ENCODE results near the gene FCGR3A.
"Not testable (repeated sequence)": the region's sequence is repeated elsewhere in the genome, so short reads cannot be mapped to it uniquely, and the experiment has no call there.

Gene FCGR3A

DNA sequence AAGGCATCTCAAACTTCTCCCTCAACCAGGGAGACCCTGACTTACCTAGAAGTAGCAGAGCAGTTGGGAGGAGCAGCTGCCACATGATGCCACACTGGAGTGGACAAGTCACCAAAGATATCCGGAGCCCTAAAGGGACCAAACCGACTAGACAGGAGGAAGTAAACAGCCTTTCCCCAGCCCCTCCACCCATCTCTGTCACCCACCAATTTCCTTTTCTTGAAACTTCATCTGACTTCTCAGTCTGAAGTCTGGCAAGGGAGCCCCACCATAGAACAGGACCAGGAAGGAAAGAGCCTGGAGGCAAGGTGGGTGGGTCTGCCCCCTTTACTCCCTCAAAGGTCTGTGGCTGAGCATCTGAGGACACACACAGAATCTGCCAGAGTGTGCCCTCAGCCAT is at the start of gene FCGR3A:
TSS of gene FCGR3A (minus strand) at position 167 of the 400 bp plus-strand sequence. CDS start at position 85, 82 bp downstream.
- no peak for DNase-seq (ENCODE audit: low spot score)

DNA sequence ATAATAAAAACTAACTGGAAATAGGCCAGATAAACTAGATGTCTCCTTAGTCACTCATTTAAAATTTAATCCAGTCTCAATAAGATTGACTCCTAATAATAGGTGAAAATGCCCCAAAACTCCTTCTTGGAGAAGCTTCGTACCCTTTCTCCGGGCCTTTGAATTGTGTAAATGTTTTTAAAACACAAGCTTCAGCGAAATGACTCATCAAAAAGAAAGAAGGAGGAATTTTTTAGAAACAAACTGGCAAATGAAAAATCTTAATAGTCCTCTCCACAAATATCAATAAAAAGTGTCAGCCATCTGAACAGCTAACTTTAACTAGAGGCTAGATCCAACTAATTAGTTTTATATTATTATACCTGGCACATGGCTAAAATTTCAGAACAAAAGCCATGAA is 47.5 kb upstream of the FCGR3A start:
- DNase-seq (ENCODE audit: low spot score) = not testable (repeated sequence)

DNA sequence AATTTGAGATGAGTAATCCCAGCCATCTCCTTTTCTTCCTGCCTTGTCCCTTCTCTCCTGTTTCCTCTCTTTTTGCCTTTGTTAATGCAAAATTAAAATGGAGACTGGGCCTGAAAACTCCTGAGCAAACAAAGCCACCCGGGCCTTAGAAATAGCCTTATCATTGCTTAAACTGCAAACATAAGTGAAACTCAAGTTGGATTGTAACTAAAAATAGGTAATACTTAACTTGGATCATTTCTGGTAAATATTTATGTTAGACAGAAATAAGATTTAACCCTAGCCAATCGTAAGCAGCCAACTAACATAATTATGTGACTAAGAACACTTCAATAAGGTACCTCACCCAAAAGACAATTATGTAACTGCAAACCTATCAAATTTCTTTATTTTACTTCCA is 46.0 kb upstream of the FCGR3A start:
- not testable (repeated sequence) for DNase-seq (ENCODE audit: low spot score)

DNA sequence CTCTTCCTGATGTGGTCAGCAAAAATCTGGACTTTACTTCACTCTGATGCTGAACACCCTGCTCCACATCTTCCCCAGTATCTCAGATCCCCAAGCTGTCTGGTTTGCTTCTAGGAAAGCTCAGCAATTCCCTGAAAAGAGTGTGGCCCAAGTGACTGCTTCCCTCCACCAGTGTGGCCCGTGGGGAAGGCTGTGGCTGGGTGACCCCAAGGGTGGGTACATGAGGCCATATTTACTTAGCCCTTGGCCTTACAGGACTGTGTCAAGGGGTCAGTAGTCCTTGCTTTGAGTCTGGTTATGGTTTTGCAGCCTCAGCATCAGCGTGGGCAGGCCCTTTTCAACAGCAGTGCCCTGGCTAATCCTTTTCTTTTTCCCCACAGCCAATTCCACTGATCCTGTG is 45.6 kb upstream of the FCGR3A start:
- not testable (repeated sequence) for DNase-seq (ENCODE audit: low spot score)

DNA sequence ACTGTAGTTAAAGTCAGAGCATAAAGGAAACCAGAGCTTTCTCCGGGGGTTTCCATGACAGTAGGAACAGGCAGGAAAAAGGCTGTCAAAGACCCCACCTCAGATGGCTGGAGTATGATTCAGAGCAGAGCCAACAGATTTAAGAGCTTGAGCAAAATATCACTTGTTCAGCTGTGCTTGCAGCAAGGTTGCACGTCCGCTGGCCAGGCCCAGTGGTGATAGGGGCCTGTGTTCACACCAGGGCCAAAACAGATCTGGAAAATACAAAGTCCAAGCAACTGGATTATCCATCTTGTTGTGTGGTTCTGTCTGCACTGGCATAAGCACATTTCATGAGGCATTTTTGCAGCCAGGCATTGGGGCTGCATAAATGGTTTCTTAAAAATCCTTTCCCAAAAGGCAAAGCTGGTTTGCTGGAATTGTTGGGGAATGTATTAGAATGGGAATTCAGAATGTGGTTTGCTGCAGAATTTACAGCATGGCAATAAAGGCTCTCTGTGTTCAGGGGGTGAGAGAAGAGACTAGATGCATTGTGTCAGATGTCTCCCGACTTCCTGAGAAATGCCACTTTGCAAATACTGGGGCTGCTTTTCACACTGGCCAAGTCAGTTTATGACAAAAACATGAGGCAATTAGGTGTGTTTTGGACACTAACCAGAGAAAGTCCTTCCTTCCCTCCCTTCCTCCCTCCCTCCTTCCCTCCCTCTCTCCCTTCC is 44.8 kb upstream of the FCGR3A start:
- not testable (repeated sequence) for DNase-seq (ENCODE audit: low spot score)

DNA sequence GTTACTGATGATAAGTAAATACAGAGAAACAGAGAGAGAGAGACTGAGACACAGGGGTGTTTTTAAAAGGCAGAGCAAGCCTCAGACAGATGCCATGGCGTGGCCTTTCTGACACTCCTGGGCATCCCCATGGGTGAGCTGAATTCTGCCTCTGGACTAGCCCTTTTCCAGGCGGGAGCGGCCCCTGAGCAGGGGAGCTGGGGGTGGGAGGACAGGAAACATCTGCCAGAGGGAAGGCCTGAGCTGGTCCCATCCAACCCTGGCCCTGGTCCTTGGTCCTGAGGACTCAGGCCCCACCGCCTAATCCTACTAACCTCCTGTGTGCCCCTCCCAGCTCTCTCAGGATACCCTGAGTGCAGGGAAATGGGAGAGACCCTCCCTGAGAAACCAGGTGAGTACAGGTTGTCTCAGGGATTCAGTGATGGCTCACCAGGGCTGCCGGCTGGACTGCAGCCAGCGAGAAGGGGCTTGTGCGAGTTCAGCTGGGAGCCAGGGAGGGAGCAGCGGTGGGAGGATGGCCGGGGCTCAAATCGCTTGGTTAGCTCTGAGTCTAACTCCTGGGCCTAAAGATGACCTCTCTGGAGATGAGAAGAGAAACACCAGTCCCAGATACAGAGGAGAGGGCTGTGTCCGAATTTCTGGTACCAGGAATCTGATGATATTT is 43.6 kb upstream of the FCGR3A start:
- not testable (repeated sequence) for DNase-seq (ENCODE audit: low spot score)

DNA sequence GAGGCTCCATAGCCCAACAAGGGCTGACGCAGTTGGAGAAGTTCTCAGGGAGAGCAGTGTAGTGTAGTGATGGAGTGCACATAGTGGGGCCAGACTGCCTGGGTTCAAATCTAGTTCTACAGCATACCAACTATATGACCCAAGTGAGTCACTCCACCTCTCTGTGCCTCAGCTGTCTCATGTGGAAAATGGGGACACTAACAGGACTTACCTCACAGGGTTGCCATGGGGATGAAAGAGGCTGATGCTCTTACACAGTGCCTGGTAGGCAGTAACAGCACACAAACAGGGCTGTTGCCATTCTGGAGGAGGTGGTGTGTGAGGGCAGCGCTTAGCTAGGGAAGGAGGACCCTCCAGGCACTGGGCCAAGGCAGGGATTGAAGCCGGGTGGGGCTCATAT is 43.0 kb upstream of the FCGR3A start:
- DNase-seq (ENCODE audit: low spot score) = not testable (repeated sequence)

DNA sequence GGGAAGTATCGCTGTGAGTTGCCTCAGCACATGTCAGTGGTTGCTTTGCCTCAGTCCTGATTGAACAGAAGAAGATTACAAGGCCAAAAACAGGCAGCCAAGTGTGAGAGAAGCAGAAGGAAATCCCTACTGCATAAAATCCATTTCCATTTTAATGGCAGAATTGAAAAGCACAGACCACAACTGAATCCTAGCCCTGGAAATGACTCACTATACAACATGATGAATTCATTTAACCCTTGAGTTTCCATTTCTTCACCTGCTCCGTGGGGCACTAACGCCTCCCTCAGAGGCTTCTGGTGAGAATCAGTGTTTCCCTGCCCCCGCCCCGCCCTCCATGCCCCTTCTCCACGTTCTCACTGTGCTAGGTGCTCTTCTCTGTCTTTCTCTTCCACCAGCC is 40.3 kb upstream of the FCGR3A start:
- DNase-seq (ENCODE audit: low spot score) = not testable (repeated sequence)

DNA sequence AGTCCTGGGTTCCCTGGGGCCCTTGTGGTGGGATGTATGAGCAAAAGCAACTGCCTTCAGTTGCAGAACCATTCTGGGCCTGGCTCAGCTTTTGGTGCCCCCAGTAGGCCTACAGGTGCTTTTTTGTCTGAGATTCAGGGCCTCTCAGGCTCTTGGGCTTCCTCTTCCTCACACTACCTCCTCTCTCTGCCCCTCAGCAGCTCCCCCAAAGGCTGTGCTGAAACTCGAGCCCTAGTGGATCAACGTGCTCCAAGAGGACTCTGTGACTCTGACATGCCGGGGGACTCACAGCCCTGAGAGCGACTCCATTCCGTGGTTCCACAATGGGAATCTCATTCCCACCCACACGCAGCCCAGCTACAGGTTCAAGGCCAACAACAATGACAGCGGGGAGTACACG is 39.7 kb upstream of the FCGR3A start:
- DNase-seq (ENCODE audit: low spot score) = not testable (repeated sequence)

DNA sequence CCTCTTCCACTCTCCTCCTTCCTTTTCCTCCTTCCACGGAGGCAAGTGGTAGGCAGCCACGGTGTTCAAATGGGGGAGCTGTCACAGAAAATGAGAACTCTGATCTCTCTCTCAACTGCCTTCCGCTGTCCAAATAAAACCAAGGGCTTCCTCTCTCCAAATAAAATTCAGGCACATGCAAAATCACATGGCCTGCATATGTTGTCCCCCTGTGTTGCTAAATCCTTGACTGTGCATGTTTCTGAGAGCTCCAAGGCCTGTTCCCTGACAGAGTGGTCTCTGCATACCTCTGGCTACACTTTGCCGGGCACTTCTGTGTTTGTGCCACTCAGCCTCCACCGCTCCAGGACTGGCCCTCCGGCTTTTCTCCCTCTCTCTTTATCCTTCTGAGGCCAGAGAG is 39.0 kb upstream of the FCGR3A start:
- DNase-seq (ENCODE audit: low spot score) = not testable (repeated sequence)

DNA sequence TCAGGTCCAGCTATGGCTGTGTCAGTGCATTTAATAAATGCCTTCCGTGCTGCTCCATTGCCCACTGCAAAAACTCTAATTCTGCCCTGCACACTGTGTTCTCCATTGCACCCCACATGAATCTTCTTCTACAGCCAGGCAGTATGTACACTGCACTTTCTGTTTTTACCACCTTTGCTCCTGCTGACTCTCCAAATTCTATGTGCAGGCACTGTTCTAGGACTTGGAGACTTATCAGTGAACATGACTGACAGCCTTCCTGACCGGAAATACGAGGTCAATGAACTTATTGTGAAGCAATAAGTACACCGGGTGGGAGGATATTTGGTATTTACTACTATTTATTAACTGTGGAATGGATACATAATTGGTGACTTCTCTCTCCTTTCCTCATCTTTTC is 33.3 kb upstream of the FCGR3A start:
- DNase-seq (ENCODE audit: low spot score) = not testable (repeated sequence)

DNA sequence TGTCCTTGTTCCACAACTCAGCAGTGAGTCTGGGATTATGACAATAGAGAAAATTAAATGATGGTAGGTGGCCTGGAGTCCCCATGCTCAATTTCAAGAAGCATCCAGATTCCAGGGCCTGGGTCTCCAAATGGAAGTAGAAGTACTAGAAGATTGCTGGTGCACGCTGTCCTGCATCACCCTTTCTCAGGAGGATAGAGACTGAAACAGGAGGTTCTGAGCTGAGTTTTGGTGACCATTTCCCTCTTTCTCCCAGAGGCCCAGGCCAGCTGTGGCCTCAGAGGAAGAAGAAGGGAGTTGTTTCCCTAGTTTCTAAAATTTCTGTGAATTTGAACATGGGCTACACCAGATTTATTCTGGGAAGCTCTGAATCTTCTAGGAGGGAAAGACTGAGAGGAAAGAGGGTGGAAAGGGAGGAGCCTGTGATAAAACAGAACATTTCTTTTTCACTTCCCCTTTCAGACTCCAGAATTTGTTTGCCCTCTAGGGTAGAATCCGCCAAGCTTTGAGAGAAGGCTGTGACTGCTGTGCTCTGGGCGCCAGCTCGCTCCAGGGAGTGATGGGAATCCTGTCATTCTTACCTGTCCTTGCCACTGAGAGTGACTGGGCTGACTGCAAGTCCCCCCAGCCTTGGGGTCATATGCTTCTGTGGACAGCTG is 31.4 kb upstream of the FCGR3A start:
- not testable (repeated sequence) for DNase-seq (ENCODE audit: low spot score)

DNA sequence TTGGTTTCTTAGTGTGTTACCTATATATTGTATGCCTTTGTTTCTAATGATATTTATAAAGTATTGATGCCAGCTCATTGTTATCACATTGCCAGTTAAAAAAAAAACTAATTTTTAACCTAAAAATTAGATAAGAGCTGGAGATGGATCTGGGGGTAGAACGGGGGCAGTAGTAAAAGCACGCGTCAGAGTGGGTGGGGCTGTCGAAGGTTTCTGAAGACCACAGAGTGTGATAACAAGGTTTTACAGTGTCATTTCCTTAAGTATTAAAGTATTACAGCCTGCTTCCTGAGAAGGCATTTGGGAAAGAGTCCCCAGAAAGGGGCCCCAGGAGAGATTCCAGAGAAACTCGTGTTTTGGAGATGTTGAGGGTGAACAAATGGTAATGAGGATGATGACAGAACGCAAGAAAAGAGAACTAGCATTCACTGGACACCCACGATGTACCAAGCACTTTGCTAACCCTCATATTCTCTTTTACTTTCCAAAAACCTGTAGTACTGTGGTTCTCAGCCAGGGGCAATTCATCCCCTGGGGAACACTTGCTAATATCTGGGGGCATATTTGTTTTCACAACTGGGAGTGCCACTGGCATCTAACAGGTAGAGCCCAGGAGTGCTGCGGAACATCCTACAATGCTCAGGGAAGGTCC is 30.4 kb upstream of the FCGR3A start:
- DNase-seq (ENCODE audit: low spot score) = not testable (repeated sequence)

DNA sequence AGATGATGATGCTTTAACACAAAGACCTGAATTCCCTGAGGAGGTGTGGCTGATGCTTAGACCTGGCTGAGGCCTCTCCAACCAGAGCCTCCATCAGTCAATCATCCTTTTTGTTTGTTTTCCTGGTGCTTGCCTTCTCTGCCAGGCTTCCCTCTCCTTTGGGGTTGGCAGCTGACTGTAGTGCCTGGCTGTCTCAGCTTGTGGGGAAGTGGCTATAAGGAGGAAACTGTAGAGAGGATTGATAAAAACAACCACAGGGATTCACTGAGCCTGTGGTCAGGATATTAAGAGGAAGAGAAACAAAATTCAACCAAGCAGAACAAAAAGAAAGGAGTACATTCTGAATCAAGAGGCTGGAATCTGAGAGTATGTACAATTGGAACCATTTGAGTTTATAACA is 27.1 kb upstream of the FCGR3A start:
- not testable (repeated sequence) for DNase-seq (ENCODE audit: low spot score)

DNA sequence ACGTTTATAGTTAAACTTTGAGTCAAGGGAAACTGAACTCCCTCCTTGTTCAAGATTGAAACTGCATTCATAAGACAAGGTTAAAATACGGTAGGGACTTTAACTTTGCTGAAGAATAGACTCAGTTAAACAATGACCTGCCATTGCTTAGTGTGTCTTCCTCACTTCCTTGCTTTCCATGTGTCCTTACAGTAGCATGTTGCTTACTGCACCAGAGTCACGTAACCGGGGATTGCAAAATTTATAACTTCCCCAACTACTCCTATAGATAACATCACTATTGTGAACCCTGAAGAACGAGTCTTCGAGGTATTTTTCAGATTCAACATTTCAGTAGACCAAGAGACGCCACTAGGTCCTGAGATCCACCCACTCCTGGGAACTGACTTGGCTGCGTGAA is 22.1 kb upstream of the FCGR3A start:
- DNase-seq (ENCODE audit: low spot score) = not testable (repeated sequence)

DNA sequence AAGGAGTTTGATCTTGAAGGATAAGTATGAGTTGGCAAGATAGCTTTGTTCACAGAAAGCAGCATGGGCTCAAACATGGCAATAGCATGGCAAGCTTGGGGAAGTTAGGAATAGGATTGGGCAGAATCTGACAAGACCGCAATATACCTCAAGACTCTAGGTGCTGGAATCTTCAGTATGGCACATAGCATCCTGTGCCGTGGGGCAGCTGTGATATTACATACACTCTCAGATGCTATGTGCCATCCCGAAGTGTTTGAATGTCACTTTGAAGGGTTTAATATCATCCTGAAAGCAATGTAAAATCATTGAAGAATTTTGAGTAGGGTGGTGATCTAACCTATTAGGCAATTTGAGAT is 17.0 kb upstream of the FCGR3A start:
- not testable (repeated sequence) for DNase-seq (ENCODE audit: low spot score)

DNA sequence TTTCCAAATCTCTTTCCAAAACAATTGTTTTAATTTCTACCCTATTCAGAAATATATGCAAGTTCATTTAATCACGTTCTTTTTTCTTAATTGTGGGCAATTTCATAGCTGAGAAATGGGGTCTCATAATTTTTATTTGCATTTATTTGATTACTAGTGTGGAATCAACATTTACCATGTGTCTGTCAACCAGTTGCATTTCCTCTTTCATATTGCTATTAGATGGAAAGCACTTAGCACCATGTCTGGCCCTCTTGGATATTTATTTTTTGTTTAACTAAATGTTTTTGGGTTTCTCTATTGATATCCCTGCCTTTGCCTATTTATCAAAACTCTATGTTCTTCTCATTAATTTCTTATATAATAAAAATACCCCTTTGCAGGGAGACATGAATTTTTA is 13.9 kb upstream of the FCGR3A start:
- not testable (repeated sequence) for DNase-seq (ENCODE audit: low spot score)

DNA sequence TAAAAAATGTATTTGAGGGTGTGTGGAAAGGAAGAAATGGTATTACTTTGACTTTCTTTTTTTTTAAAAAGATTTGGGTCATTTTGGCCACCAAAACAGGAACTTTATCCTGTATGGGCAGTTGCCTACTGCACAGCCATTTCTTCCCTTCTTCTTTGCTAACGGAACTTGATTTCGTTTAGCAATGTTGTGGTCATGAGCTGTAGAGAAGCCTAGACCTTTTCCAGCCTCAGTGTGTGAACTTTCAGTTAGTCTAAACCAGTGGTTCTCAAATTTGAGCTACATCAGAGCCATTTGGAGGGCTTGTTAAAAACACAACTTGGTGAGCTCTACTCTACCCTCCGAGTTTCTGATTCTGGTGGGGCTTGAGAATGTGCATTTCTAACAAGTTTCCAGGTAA is 12.8 kb upstream of the FCGR3A start:
- DNase-seq (ENCODE audit: low spot score) = not testable (repeated sequence)

DNA sequence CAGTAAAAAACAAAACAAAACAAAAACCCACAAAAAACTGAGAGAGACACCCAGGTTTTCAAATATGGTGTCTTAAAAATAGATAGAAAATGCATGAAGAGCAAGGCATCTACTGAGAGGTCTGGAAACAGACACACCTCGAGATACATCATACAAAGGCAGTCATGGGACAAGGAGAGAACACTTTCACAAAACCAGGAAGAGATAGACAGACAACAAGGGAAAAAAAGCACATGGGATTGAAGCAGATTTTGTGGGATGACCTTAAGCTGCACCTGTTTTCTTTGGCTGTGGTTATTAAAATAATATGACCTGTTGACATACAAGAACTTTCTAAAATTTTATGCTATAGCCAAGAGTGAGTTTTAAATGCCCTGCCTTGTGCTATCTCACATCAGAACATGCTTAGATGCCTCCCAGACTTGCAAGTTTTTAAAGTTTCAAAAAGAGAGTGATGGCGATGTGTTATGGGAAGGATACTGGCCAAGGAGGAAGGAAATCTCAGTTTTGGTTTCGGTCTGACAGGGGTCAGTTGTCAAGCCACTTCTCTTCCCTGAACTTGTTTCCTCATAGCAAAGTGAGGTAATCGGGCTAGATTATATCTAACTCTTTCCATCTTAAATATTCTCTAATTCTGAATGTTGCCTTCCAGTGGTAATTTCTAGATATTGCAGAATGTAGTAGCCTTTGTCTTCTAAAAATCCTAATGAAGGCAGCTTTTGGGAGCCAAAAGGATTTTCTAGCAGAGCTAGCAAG is 11.5 kb upstream of the FCGR3A start:
- peak; percentile 49 for DNase-seq (ENCODE audit: low spot score)

DNA sequence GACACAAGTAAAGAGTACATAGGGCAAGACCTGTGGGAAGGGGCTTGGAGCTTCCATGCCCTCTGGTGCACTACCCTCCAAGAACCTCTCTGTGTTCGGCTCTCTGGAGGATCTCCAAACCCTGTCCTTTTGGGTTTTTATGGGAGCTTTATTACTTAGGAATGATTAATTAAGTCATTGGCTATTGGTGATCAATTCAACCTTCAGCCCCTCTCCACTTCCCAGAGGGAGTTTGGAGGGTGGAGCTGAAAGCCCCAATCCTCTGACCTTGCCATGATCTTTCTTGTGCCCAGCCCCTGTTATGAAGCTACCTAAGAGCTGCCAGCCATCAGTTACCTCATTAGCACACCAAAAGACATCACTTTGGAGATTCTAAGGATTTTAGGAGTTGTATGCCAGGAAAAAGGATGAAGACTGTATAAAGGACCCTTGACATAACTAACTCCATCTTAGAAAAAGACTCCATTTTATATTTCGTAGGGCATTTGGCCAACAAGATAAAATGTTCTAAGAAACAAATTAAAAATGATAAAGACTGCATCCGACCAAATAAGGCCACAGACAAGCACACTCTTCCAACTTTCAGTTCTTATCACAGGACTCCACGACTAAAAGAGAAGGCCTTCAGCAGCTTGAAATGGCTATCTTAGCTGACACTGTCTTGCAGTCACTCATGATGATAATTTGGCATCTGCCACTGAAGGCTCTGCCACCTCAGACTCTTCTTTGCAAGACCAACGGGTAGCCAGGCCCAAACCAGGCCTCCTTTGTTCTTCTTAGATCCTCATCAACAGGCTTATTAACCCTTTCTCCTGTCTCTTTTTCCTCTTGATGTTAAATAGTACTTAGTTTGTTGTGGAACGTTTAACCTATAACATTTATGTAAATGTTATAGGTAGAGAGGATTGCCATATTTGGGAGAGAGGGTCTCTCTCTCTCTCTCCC is 8.2 kb upstream of the FCGR3A start:
- not testable (repeated sequence) for DNase-seq (ENCODE audit: low spot score)

DNA sequence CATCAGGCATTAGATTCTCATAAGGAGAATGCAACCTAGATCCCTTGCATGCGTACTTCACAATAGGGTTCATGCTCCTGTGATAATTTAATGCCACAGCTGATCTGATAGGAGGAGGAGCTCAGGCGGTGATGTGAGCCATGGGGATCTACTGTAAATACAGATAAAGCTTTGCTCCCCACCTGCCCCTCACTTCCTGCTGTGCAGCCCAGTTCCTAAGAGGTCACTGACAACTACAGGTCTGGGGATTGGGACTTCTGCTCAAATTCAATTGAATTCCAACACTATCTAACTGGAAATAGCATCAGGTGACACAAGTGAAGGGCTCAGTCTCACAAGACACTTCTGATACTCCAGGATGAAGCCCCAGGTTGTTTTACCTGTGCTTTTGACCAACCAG is 7.4 kb upstream of the FCGR3A start:
- DNase-seq (ENCODE audit: low spot score) = not testable (repeated sequence)

All from NAMALWA (cell line).